HAP-1 (cell line): Measurements from ENCODE around the gene MYH9.

Source experiments
- DNase-seq, 2 experiments: peaks; one replicate each; pipeline ENCODE4 v3.0.0-alpha.2; 2016 to 2020; ENCODE audit warnings: low spot score in 2 of 2
- H3K27me3 ChIP-seq: fragments of 250-450 bp; sonication (Bioruptor Pico); 2 replicates; pipeline ENCODE4 v1.5.1; 2020; ENCODE audit warnings: low read depth, mild to moderate bottlenecking, moderate library complexity
- H3K36me3 ChIP-seq: fragments of 250-450 bp; sonication (Bioruptor Pico); replicated peaks from 2 replicates; pipeline ENCODE4 v1.5.1; 2020; ENCODE audit warnings: mild to moderate bottlenecking
- H3K4me1 ChIP-seq: fragments of 250-450 bp; sonication (Bioruptor Pico); 2 replicates; pipeline ENCODE4 v1.5.1; 2020; ENCODE audit warnings: mild to moderate bottlenecking
- H3K4me3 ChIP-seq: fragments of 250-450 bp; sonication (Bioruptor Pico); 2 replicates; pipeline ENCODE4 v1.5.1; 2020; ENCODE audit warnings: mild to moderate bottlenecking, moderate library complexity
- H3K9me3 ChIP-seq: fragments of 250-450 bp; sonication (Bioruptor Pico); 2 replicates; pipeline ENCODE4 v1.5.1; 2020; ENCODE audit warnings: mild to moderate bottlenecking, moderate library complexity
- in situ Hi-C: fragments of 300-500 bp; cut with MboI; formaldehyde crosslinking; loops from 3 replicates; pipeline ENCODE4 v1.14.3; 2020; ENCODE audit warnings: low sequenced_read_pairs, inconsistent platforms, mixed read lengths

Gene MYH9

DNA sequence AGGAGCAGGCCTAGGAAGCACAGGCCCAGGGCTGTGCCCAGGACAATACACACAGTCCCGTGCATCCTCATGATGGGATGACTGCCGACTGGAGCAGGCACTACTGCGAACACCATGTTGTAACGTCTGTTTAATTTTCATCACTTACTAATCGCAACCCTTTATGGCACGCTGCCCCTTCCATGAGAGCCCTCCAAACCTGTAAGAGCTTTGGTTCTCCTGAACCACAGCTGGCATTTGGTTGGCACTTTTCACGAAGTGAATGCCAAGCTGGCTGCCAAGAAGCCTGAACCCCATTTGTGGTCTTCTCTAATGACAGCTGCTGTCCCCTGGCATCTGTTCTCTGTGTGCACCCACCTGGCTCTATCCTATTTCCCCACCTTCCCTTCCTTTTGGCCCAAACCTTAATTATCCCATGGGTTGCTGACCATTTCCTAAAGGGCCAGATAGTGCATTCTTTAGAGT lies 98.3 kb downstream of the MYH9 start:
- Histone ChIP-seq H3K4me3 (no peak overlapping the region), H3K36me3 (peaks cover 84% of the 10 kb centered on the region), H3K27me3 (no peaks in the 10 kb centered on the region), H3K4me1 (no peaks in the 10 kb centered on the region), H3K9me3 (no peaks in the 10 kb centered on the region)
- in situ Hi-C loops = no loop called here
- DNase-seq = no peak

- no peak for DNase-seq
- in situ Hi-C loops = no loop called here
- Histone ChIP-seq H3K36me3 (peaks cover 84% of the 10 kb centered on the region), H3K4me3 (no peak overlapping the region), H3K4me1 (no peaks in the 10 kb centered on the region), H3K9me3 (no peaks in the 10 kb centered on the region), H3K27me3 (no peaks in the 10 kb centered on the region)
These were observed 99.0 kb downstream of the MYH9 start for GRCh38 chr22:36288571-36289405.

DNA sequence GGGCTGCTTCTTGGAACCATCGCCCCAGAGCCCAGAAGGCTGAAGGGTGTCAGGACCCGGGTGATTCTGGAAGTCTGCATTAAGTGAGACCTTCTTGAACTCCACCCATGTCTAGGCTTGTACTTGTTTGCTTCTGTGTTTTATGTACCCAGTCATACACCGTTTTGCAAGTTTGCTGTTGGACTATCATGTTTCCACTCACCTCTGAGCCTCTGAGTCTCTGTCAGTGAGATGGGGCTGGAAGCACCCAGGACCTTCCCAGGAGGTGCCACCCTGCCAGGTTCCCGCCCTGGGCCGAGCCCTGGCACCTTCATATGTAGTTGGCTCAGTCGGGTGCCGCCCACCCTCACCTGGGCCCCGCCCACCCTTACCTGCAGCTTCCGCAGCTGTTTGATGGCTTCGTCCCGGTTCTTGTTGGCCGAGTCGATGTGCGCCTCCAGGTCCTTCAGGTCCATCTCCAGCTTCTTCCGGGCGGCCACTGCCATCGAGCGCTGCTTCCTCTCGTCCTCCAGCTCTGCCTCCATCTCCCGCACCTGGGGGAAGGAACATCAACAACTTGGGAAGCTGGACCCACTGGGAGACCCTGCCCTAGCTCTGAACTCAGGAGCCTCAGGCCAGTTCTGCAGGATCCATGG lies 99.8 kb downstream of the MYH9 start:
- Histone ChIP-seq H3K4me1 (no peaks in the 10 kb centered on the region), H3K27me3 (no peaks in the 10 kb centered on the region), H3K9me3 (no peaks in the 10 kb centered on the region), H3K36me3 (peaks cover 81% of the 10 kb centered on the region), H3K4me3 (no peak overlapping the region)
- DNase-seq = no peak
- in situ Hi-C loops = no loop called here

DNA sequence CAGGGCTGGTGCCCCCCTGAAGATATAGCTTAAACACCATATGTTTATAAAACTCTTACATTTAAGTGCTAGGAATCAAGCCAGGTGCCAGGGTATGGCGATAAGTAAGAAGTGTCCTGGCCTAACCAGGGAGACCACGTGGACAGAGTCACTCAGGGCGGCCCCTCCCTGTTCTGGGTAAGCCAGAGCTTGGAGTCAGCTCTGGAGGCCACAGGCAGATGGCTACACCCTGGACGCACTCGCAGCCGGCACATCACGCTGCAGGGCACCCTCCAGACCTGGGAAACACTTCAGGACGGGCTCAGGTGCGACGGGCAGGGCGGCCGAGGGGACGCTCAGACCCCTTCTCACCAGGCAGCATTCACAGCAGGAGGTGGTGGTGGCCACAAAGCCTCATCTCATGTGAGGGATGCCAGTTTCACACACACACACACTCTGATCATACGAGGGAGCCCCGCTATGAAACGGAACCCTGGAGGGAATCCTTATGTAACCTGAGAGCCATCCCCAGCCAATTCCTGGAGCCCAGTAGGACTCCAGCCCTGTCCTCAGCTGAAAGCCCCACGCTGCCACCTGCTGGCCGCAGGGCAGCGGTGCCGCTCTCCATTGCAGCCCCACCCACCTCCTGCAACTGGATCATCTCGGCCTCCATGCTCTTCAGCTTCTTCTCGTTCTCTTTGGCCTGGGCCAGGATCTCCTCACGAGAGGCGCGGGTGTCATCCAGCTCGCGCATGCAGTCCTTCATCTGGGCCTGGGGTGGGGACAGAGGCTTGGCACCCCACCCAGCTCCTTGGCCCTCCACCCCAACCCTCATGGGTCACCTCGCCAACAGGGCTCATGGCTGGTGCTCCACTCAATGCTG lies 101.4 kb downstream of the MYH9 start:
- DNase-seq = peak; percentile 54 to 85
- Histone ChIP-seq H3K9me3 (no peaks in the 10 kb centered on the region), H3K4me3 (no peak overlapping the region), H3K27me3 (no peaks in the 10 kb centered on the region), H3K36me3 (peaks cover 83% of the 10 kb centered on the region), H3K4me1 (no peaks in the 10 kb centered on the region)
- in situ Hi-C loops = no loop called here

- peaks cover 85% of the 10 kb centered on the region for H3K36me3 ChIP-seq
These were observed 102.2 kb downstream of the MYH9 start for GRCh38 chr22:36285545-36285944.

GRCh38 chr22:36285017-36285416 lies 102.8 kb downstream of the MYH9 start:
- in situ Hi-C loops = no loop called here
- Histone ChIP-seq H3K9me3 (no peaks in the 10 kb centered on the region), H3K4me1 (no peaks in the 10 kb centered on the region), H3K4me3 (no peak overlapping the region), H3K27me3 (no peaks in the 10 kb centered on the region), H3K36me3 (peaks cover 85% of the 10 kb centered on the region)
- no peak for DNase-seq

More at GRCh38 chr22:36285545-36285944, 102.2 kb downstream of the MYH9 start:
- H3K4me1 ChIP-seq = no peaks in the 10 kb centered on the region
- in situ Hi-C loops = no loop called here
- no peaks in the 10 kb centered on the region for H3K27me3 ChIP-seq
- no peak for DNase-seq
- no peaks in the 10 kb centered on the region for H3K9me3 ChIP-seq
- H3K4me3 ChIP-seq = no peak overlapping the region

DNA sequence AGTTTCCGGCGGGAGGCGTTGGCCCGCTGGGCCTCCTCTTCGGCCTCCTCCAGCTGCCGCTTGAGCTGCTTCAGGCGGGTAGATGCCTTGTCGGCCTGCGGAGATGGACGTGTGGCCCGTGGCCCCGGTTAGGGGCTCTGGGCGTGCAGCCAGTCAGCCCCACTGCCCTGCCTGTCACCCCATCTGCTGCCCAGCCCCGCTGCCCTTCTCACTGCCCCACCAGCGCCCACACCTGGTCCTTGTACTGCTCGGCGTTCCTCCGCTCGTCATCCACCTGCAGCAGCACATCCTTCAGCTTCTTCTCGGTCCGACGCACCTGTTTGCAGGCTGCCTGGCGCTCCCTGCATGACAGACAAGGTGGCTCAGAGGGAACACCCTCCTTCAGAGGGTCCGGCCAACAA lies 103.6 kb downstream of the MYH9 start:
- Histone ChIP-seq H3K9me3 (no peaks in the 10 kb centered on the region), H3K27me3 (no peaks in the 10 kb centered on the region), H3K4me3 (no peak overlapping the region), H3K4me1 (no peaks in the 10 kb centered on the region), H3K36me3 (peaks cover 77% of the 10 kb centered on the region)
- in situ Hi-C loops = no loop called here
- no peak for DNase-seq

DNA sequence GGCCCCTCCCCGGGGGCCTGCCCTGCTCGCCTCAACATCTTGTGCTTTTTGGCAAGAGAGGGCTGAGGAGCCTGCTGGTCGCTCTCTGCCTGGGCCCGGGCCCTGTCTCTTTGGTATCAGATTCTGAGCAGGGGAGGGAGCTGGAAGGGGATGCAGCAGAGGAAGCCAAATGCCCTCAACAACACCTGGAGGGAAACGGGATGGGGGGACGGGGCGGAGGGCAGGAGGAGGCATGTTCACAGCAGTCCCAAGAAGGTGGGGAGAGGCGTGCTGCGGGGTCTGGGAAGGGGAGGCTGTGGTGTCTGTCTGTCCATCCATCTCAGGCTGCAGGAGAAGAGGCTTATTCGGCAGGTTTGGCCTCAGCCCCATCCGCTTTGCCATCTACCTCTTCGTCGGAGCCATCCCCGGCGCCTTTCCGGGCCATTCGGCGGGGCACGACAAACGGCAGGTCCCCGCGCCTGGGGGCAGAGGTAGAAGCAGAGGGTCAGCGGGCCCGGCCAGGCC lies 105.4 kb downstream of the MYH9 start:
- no peak overlapping the region for H3K4me3 ChIP-seq
- H3K36me3 ChIP-seq = peaks cover 61% of the 10 kb centered on the region
- no peaks in the 10 kb centered on the region for H3K9me3 ChIP-seq
- in situ Hi-C loops = no loop called here
- no peak for DNase-seq
- no peaks in the 10 kb centered on the region for H3K27me3 ChIP-seq
- H3K4me1 ChIP-seq = no peaks in the 10 kb centered on the region

- Histone ChIP-seq H3K27me3 (no peaks in the 10 kb centered on the region), H3K9me3 (no peaks in the 10 kb centered on the region), H3K4me1 (no peaks in the 10 kb centered on the region), H3K36me3 (peaks cover 57% of the 10 kb centered on the region), H3K4me3 (no peak overlapping the region)
- no peak for DNase-seq
- in situ Hi-C loops = no loop called here
These were observed 105.9 kb downstream of the MYH9 start for GRCh38 chr22:36281781-36282327.

- Histone ChIP-seq H3K36me3 (peaks cover 42% of the 10 kb centered on the region), H3K9me3 (no peaks in the 10 kb centered on the region), H3K4me3 (no peak overlapping the region), H3K27me3 (no peaks in the 10 kb centered on the region), H3K4me1 (no peaks in the 10 kb centered on the region)
- DNase-seq = no peak
- in situ Hi-C loops = no loop called here
These were observed 107.4 kb downstream of the MYH9 start for GRCh38 chr22:36280379-36280778.

DNA sequence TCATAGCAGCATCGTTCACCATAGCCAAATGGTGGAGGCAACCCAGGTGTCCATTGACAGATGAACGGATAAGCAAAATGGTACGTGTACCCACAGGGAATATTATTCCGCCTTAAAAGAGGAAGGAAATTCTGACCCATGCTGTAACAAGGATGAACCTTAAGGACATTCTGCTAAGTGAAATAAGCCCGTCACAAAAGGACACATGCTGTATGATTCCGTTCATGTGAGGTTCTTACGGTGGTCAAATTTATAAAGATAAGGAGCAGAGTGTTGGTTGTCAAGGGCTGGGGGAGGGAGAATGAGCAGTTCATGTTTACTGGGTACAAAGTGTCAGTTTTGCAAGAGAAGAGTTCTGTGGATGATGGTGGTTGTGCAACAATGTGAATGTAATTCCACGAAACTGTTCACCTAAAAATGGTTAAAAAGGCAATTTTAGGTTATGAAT lies 108.5 kb downstream of the MYH9 start:
- H3K9me3 ChIP-seq = no peaks in the 10 kb centered on the region
- no peaks in the 10 kb centered on the region for H3K4me1 ChIP-seq
- no peak overlapping the region for H3K4me3 ChIP-seq
- in situ Hi-C loops = no loop called here
- no peaks in the 10 kb centered on the region for H3K27me3 ChIP-seq
- DNase-seq = no peak
- H3K36me3 ChIP-seq = peaks cover 31% of the 10 kb centered on the region

GRCh38 chr22:36277482-36278291 lies 110.1 kb downstream of the MYH9 start:
- H3K4me3 ChIP-seq = no peak overlapping the region
- H3K27me3 ChIP-seq = no peaks in the 10 kb centered on the region
- H3K9me3 ChIP-seq = no peaks in the 10 kb centered on the region
- H3K4me1 ChIP-seq = no peaks in the 10 kb centered on the region
- peaks cover 18% of the 10 kb centered on the region for H3K36me3 ChIP-seq
- in situ Hi-C loops = no loop called here
- peak; percentile 42 to 75 for DNase-seq

DNA sequence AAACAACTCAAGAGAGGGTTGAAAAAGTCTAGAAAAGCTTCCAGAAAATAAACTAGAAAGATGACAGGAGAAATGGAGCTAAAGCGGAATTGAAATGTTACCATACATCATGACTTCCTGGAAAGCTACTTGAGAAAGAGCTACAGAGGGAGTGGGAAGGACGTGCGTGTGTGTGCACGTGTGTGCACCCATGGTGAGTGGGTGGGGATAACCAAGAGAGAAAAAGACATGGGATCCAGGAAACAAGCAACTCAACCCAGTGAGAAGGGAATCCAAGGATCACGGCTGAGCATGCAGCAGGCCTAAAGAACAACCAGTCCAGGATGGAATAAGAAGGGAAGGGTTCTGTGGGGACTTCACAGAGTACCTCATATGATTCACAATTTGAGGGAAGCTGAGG lies 113.2 kb downstream of the MYH9 start:
- H3K4me1 ChIP-seq = no peaks in the 10 kb centered on the region
- H3K36me3 ChIP-seq = no peaks in the 10 kb centered on the region; the same call in 1 of the 2 replicates
- no peaks in the 10 kb centered on the region; the same call in 1 of the 2 replicates for H3K27me3 ChIP-seq
- no peak overlapping the region for H3K4me3 ChIP-seq
- no peaks in the 10 kb centered on the region for H3K9me3 ChIP-seq
- DNase-seq = no peak
- in situ Hi-C loops = no loop called here
